ENCODE data around the gene ABCD3. TPM values are rescaled to one million over a fixed set of nuclear protein-coding genes. Genes with fewer than 3 reads are reported as not detected.

ABCD3 gene
- total and polyA plus RNA-seq, 2 of the 8 experiments (the other 6 are each of a cell fraction or from before 2014, with no cell fraction given) = 6.6 to 29.4 TPM

DNA sequence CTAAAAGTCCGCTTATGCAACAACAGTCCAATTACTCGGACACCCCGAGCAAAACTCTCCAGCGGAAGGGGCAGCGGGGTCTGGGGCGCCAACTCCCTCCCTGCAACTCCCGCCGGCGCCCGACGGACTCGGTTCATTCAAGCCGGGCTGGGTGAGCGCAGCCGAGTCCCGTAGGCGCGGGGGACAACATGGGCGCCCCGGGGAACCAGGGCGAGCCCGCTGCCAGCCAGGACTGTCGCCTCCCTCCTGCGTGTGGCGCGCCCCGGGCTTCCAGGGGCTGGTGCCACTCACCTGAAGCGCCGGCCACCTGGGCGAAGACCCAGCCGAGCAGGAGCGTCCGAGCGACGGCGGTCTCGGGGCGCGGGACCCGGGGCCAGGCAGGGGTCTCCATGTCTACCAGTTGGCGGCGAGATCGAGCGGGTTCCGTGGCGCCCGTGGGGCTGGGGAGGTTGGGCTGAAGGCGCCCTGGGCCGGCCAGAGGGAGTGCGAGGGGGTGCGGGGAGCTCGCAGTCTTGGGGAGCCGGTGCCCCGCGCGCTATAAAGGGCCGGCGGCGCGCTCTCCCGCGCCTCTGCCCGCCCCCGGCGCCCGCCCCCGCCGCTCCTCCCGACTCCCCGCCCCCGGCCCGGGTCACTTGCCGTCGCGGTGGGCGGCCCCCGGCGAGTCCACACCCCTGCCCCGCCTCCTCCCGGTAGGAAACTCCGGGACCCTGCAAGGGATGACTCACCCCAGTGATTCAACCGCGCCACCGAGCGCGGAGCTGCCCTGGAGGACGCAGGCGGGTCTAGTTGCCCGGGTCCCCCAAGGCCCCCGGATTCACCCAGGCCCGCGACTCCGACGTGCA, 123.3 kb downstream of the ABCD3 start, which contains the start of gene F3 (continued):
- TF ChIP-seq, protein P1, sequence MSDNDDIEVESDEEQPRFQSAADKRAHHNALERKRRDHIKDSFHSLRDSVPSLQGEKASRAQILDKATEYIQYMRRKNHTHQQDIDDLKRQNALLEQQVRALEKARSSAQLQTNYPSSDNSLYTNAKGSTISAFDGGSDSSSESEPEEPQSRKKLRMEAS (IDR thresholded peaks at IDR 0.05) = 0 out of 2 replicates have a peak, but pooled peaks have one; percentile 3
- TF ChIP-seq GABPA (IDR thresholded peaks at IDR 0.05; ENCODE audit: borderline replicate concordance, insufficient read depth, low read length) (0 out of 2 replicates have a peak, but pooled peaks have one; percentile 4), PHF8 (conservative IDR thresholded peaks at IDR 0.05; ENCODE audit: low read depth, low read length) (peak; percentile 72), CBX8 (IDR thresholded peaks at IDR 0.05; ENCODE audit: borderline replicate concordance, low read depth, low read length) (no peak), RNF2 (IDR thresholded peaks at IDR 0.05; ENCODE audit: borderline replicate concordance, low read depth, low read length, missing control alignments, poor library complexity, severe bottlenecking) (no peak), ASH2L (IDR thresholded peaks at IDR 0.05; ENCODE audit: low read length) (peak; percentile 95), NRF1 (IDR thresholded peaks at IDR 0.05; ENCODE audit: low read depth, low read length) (no peak), POLR2A (IDR thresholded peaks at IDR 0.05; ENCODE audit: control extremely low read depth in 1 of 2, low read depth in 2 of 2, low read length in 2 of 2) (peak in 1 of 2 experiments; percentile 67; a peak in 2 of 3 replicates), KDM5A (IDR thresholded peaks at IDR 0.05; ENCODE audit: low read length) (no peak), CHD1 (IDR thresholded peaks at IDR 0.05; ENCODE audit: low read depth, low read length) (no peak), TAF1 (IDR thresholded peaks at IDR 0.05; ENCODE audit: low read depth, low read length) (peak; percentile 74), SP2 (IDR thresholded peaks at IDR 0.05; ENCODE audit: low read length) (no peak), YY1 (IDR thresholded peaks at IDR 0.05; ENCODE audit: low read depth, low read length) (0 out of 2 replicates have a peak, but pooled peaks have one; percentile 4), EGR1 (IDR thresholded peaks at IDR 0.05; ENCODE audit: borderline replicate concordance, low read depth, low read length) (0 out of 2 replicates have a peak, but pooled peaks have one; percentile 27), JUND (IDR thresholded peaks at IDR 0.05; ENCODE audit: low read length) (peak; percentile 96), KDM4A (IDR thresholded peaks at IDR 0.05; ENCODE audit: low read depth, low read length, severe bottlenecking) (peak; percentile 93)
